PC-9 (cell line): Measurements from ENCODE around the gene NTMT1. TPM values are rescaled to one million over a fixed set of nuclear protein-coding genes. Genes with fewer than 3 reads are reported as not detected.

Experiments
- BruUV-seq: library from RNA; stranded (reverse); fragments of 400-500 nt; replicated peaks from 2 replicates; lab custom pipeline; 2021; lab: Mats Ljungman, UMichigan
- CTCF ChIA-PET: fragments of 300-600 bp; sonication (Branson Sonifier 250); formaldehyde crosslinking; loops from one replicate; lab custom pipeline; 2022; ENCODE audit warnings: antibody characterized with exemption; lab: Charles Lee
- POLR2A ChIA-PET: fragments of 300-600 bp; sonication (Branson Sonifier 250); formaldehyde crosslinking; loops from one replicate; lab custom pipeline; 2022; ENCODE audit warnings: antibody characterized with exemption; ENCODE audit not compliant: unreplicated experiment; lab: Charles Lee
- DNase-seq, 2 experiments: peaks; one replicate each; pipeline versions ENCODE4 v3.0.0 to v3.0.0-alpha.2; 2015 to 2022; ENCODE audit warnings: mixed read lengths in 1 of 2
- H2AFZ ChIP-seq: fragments of 200-600 bp; sonication (generic); 2 replicates; pipeline ENCODE4 v1.8.1; 2017; ENCODE audit warnings: antibody characterized with exemption
- H3F3A ChIP-seq: fragments of 200-600 bp; sonication (generic); 2 replicates; pipeline ENCODE4 v1.8.1; 2017; ENCODE audit warnings: antibody characterized with exemption, mild to moderate bottlenecking, low read depth; ENCODE audit not compliant: insufficient read depth
- H3K27ac ChIP-seq: fragments of 200-600 bp; sonication (generic); 2 replicates; pipeline ENCODE4 v1.6.1; 2016; ENCODE audit warnings: mixed run types
- H3K27me3 ChIP-seq: fragments of 200-600 bp; sonication (generic); 2 replicates; pipeline ENCODE4 v1.6.1; 2016; ENCODE audit warnings: low read depth, mixed run types; ENCODE audit not compliant: insufficient read depth
- H3K36me3 ChIP-seq: fragments of 200-600 bp; sonication (generic); 2 replicates; pipeline ENCODE4 v1.6.1; 2016; ENCODE audit warnings: low read depth, mixed run types
- H3K4me1 ChIP-seq: fragments of 200-600 bp; sonication (generic); replicated peaks from 2 replicates; pipeline ENCODE4 v1.6.1; 2016; ENCODE audit warnings: mixed run types; ENCODE audit not compliant: insufficient read depth
- H3K4me2 ChIP-seq: fragments of 200-600 bp; sonication (generic); 2 replicates; pipeline ENCODE4 v1.6.1; 2017; ENCODE audit warnings: mixed run types
- H3K4me3 ChIP-seq: fragments of 200-600 bp; sonication (generic); 2 replicates; pipeline ENCODE4 v1.6.1; 2016; ENCODE audit warnings: mixed run types
- H3K79me2 ChIP-seq: fragments of 200-600 bp; sonication (generic); 2 replicates; pipeline ENCODE4 v1.6.1; 2017; ENCODE audit warnings: low read depth, mixed run types
- H3K9me2 ChIP-seq: fragments of 200-600 bp; sonication (generic); 2 replicates; pipeline ENCODE4 v1.8.1; 2017; ENCODE audit warnings: mild to moderate bottlenecking; ENCODE audit not compliant: insufficient read depth
- H3K9me3 ChIP-seq: fragments of 200-600 bp; sonication (generic); 2 replicates; pipeline ENCODE4 v1.8.1; 2016; ENCODE audit warnings: low read depth; ENCODE audit not compliant: insufficient read depth
- H4K20me1 ChIP-seq: fragments of 200-600 bp; sonication (generic); 2 replicates; pipeline ENCODE4 v1.8.1; 2017; ENCODE audit not compliant: insufficient read depth
- EZH2 ChIP-seq: fragments of 200-600 bp; sonication (generic); IDR thresholded peaks from 2 replicates; pipeline ENCODE4 v1.8.0; 2017; ENCODE audit warnings: antibody characterized with exemption, low read depth
- intact Hi-C: fragments of 100-400 bp; cut with micrococcal nuclease; formaldehyde crosslinking; loops from one replicate; pipeline ENCODE4 v1.10.0; 2022; ENCODE audit not compliant: unreplicated experiment
- total RNA-seq: library from RNA; stranded (reverse); gene quantifications from 2 replicates; pipeline ENCODE4 v1.2.3, GENCODE V29; 2021
- TF ChIP-seq, protein P1 (sequence below): fragments of 200-600 bp; sonication (generic); conservative IDR thresholded peaks from 2 replicates; pipeline ENCODE4 v1.6.1; 2017; ENCODE audit warnings: mixed run types, antibody characterized with exemption, mild to moderate bottlenecking, moderate library complexity

NTMT1 gene
- total RNA-seq, 1 experiment from 2014 or later, result 52.5 TPM

DNA sequence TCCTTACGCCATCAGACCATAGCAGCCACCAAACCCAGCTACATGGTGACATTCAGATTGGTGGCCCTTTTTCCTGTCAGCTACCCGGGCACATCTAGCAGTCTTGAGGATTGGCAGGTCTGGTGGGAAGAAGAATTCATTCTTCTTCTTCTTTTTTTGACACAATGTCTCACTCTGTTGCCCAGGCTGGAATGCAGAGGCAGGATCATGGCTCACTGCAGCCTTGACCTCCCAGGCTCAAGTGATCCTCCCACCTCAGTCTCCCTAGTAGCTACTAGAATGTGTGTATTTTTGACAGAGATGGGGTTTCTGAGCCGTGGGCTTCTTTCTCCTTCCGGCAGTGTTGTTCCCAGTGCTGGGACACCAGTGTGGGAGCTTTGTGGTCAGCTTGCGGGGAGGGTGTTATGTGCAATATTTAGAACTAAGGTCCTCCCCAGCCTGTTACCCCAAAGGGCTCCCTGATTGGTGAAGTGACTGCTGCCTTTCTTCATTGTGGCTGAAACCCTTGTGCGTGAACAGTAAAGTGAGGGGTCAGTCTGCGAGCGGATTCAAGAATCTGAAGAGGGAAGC, 3.4 kb downstream of the NTMT1 start:
- H3K4me3 ChIP-seq, result no peak overlapping the region
- TF ChIP-seq, protein P1, sequence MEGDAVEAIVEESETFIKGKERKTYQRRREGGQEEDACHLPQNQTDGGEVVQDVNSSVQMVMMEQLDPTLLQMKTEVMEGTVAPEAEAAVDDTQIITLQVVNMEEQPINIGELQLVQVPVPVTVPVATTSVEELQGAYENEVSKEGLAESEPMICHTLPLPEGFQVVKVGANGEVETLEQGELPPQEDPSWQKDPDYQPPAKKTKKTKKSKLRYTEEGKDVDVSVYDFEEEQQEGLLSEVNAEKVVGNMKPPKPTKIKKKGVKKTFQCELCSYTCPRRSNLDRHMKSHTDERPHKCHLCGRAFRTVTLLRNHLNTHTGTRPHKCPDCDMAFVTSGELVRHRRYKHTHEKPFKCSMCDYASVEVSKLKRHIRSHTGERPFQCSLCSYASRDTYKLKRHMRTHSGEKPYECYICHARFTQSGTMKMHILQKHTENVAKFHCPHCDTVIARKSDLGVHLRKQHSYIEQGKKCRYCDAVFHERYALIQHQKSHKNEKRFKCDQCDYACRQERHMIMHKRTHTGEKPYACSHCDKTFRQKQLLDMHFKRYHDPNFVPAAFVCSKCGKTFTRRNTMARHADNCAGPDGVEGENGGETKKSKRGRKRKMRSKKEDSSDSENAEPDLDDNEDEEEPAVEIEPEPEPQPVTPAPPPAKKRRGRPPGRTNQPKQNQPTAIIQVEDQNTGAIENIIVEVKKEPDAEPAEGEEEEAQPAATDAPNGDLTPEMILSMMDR, result no peak
- no peak for TF ChIP-seq EZH2
- H3K9me2 ChIP-seq, result no peaks in the 10 kb centered on the region
- peaks cover 32% of the 10 kb centered on the region for H3F3A ChIP-seq
- H3K4me2 ChIP-seq, result no peak overlapping the region
- H3K27me3 ChIP-seq, result no peaks in the 10 kb centered on the region
- peaks cover 80% of the 10 kb centered on the region for H4K20me1 ChIP-seq
- DNase-seq, result no peak
- intact Hi-C loops, result no loop called here
- ChIA-PET POLR2A (interaction anchor here (0.7 kb wide), 1 partner anchor 171 kb away, joined by 4 read pairs; no protein-coding TSS in a partner anchor), CTCF (no interaction called here)
- H3K27ac ChIP-seq, result no peak overlapping the region
- H2AFZ ChIP-seq, result no peak overlapping the region
- no peaks in the 10 kb centered on the region; the same call in 1 of the 2 replicates for H3K36me3 ChIP-seq
- peaks cover 74% of the 10 kb centered on the region for H3K79me2 ChIP-seq
- H3K4me1 ChIP-seq, result peaks cover 32% of the 10 kb centered on the region
- H3K9me3 ChIP-seq, result no peaks in the 10 kb centered on the region
- BruUV-seq, result no TSS peak

DNA sequence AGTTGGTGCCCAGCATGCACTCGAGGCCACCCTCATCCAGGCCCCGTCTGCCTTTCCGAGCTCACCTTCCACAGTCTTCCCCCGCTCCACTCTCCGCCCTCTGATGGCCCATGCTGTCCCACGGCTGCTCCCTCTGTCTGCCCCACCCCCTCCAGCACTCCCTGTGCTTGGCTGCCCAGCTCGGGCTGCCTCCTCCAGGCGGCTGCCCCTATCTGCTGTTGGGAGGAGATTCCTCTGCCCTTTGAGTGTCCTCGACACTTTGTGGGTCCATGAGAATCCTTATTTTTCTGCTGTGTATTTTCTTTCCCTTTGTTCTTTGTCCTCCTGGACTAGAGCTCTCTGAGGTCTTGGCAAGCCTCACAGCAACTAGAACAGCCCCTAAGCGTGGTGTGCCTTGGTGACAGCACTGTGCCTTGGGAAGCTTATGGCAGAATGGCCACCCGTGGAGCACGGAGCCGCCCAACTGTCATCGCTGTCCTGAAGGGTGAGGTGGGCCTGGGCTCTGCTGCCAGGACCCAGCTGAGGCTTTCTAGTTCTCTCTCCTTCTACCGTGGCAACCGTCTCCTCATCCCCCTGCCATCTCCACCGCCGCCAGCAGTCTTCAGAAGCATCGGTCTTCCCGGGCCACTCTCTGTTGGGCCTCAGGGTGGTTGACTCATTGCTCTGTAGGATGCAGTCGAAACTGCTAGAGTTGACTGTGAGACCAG, 5.2 kb downstream of the NTMT1 start:
- no TSS peak for BruUV-seq

GRCh38 chr9:129631674-129632129, 5.7 kb downstream of the NTMT1 start:
- Histone ChIP-seq H3K79me2 (peaks cover 67% of the 10 kb centered on the region), H3K4me3 (no peak overlapping the region), H3K4me1 (peaks cover 20% of the 10 kb centered on the region), H2AFZ (no peak overlapping the region), H3K27ac (no peak overlapping the region), H3K36me3 (no peaks in the 10 kb centered on the region; the same call in 1 of the 2 replicates), H3K4me2 (no peak overlapping the region), H4K20me1 (peaks cover 85% of the 10 kb centered on the region), H3K27me3 (no peaks in the 10 kb centered on the region), H3K9me3 (no peaks in the 10 kb centered on the region), H3K9me2 (no peaks in the 10 kb centered on the region), H3F3A (peaks cover 33% of the 10 kb centered on the region)
- BruUV-seq, result no TSS peak
- intact Hi-C loops, result no loop called here
- CTCF ChIA-PET, result no interaction called here
- POLR2A ChIA-PET, result no interaction called here
- no peak for TF ChIP-seq EZH2
- TF ChIP-seq, protein P1, result no peak
- DNase-seq, result no peak

More for the DNA sequence above, 5.2 kb downstream of the NTMT1 start:
- no peaks in the 10 kb centered on the region for H3K9me2 ChIP-seq
- H3K79me2 ChIP-seq, result peaks cover 72% of the 10 kb centered on the region
- TF ChIP-seq, protein P1, result no peak
- TF ChIP-seq EZH2, result no peak
- no peak overlapping the region for H2AFZ ChIP-seq
- H3K4me3 ChIP-seq, result no peak overlapping the region
- H3K27me3 ChIP-seq, result no peaks in the 10 kb centered on the region
- H3K4me1 ChIP-seq, result peaks cover 20% of the 10 kb centered on the region
- ChIA-PET CTCF (interaction anchor here (0.6 kb wide), 1 partner anchor 627 kb away, joined by 13 read pairs; no protein-coding TSS in a partner anchor), POLR2A (no interaction called here)
- no peak overlapping the region for H3K4me2 ChIP-seq
- peaks cover 86% of the 10 kb centered on the region for H4K20me1 ChIP-seq
- no peak for DNase-seq
- intact Hi-C loops, result no loop called here
- no peaks in the 10 kb centered on the region; the same call in 1 of the 2 replicates for H3K36me3 ChIP-seq
- no peaks in the 10 kb centered on the region for H3K9me3 ChIP-seq
- H3K27ac ChIP-seq, result no peak overlapping the region
- H3F3A ChIP-seq, result peaks cover 28% of the 10 kb centered on the region
